Stimulated activated CD4-positive, alpha-beta T cell treated with anti-CD3 and anti-CD28 coated beads, TNF-alpha, amount 100 ng/mL, for 48 hours (primary cell): ENCODE measurements around the gene DNASE1L3.

Experiments
- DNase-seq, 3 donors: peaks; one replicate each; pipeline ENCODE4 v3.0.0-alpha.2; 2020; ENCODE audit warnings: low read depth in 3 of 3

The DNASE1L3 gene

GRCh38 chr3:58178528-58179234, 32.1 kb downstream of the DNASE1L3 start:
- DNase-seq = no peak

DNA sequence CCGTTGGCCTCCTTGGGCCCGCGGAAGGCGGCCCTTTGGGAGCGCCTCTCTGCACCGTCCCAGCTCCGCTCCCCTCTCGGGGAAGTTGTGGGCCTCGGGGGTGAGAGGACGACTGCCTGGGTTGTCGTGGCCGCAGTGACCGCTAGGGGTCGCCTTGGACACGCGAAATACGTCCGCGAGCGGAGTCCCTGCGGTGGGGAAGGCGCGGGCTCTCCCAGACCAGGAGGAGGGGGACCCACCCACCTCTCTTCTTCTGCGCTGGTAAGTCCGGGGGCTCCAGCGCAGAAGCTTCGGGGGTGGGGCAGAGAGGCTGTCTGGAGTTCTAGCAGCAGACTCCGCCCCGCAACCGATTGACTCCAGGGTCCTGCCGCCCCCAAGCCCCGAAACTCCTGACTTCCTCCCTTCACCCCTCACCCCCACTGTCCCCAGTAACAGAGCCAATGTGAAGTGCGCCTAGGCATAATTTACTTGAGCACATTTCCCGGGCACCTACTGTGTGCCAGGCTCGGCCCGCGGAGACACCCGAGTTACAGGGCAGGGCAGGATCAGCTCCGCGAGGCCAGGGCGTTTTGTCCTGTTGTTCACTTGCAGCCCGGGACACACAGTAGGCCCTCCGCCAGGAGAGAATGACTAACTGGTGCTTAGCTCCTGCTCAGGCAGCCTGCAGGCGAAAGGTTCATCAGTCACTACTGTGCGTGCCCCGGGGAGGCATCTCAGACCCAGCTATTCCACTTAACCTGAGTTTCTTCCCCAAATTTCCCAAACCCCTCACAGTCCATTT, 32.8 kb downstream of the DNASE1L3 start:
- peak; percentile 82 to 92 (median 89) for DNase-seq

GRCh38 chr3:58176827-58177489, 33.8 kb downstream of the DNASE1L3 start:
- no peak for DNase-seq

GRCh38 chr3:58176185-58176530, 34.6 kb downstream of the DNASE1L3 start:
- DNase-seq = no peak

DNA sequence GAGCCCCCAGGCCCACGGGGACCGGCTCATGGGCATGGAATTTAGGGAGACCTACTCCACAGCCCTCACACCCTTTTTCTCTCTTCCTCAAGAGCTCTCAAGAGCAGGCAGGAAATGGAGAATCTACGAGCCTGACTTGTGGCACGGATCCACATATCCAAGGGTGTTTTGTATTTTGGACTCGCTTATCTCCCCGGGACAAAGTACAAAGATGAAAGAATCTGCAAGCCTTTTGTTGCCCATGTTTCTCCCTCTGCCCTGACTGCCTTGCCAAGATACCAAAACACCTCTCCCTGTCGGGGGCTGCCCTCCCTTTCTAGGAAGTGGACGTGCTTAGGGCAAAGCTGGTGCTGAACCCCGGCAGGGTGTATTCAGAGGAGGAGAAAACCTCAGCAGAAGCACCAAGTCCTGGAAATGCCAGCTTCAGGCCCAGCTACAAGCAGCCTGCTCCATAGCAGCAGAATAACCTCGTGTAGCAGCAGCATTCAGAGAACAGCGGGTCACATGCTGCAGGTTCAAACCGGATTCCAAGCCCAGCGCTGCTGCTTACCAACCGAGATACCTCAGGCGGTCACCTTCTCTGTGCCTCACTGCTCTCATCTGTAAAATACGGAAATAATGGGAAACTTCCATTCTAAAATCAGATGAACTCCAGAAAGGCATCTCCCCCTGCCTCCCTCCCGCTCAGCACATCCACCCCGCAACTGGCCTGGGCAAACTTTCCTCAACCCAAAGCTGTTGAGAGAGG, 35.2 kb downstream of the DNASE1L3 start:
- no peak for DNase-seq

DNA sequence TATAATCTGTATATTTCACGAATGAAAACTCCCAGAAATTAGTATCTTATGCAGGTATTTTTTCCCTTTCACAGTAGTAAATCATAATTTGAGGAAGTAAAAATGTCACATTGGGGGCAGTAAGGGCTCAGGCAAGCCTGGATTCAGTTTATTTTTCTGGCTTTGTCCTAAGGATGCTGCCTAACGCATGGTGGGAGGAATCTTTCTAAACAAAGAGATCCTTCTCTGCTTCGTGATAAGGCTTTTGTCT, 35.7 kb downstream of the DNASE1L3 start:
- DNase-seq = no peak

GRCh38 chr3:58173669-58174398, 36.9 kb downstream of the DNASE1L3 start:
- no peak for DNase-seq

GRCh38 chr3:58173029-58173668, 37.6 kb downstream of the DNASE1L3 start:
- DNase-seq = no peak

DNA sequence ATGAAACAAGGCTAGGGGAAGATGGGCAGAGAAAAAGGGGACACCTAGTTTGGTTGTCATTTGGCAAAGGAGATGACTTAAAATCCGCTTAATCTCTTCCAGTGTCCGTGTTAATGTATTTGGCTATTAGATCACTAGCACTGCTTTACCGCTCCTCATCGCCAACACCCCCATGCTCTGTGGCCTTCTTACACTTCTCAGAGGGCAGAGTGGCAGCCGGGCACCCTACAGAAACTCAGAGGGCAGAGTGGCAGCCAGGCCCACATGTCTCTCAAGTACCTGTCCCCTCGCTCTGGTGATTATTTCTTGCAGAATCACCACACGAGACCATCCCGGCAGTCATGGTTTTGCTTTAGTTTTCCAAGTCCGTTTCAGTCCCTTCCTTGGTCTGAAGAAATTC, 39.6 kb downstream of the DNASE1L3 start:
- no peak for DNase-seq

DNA sequence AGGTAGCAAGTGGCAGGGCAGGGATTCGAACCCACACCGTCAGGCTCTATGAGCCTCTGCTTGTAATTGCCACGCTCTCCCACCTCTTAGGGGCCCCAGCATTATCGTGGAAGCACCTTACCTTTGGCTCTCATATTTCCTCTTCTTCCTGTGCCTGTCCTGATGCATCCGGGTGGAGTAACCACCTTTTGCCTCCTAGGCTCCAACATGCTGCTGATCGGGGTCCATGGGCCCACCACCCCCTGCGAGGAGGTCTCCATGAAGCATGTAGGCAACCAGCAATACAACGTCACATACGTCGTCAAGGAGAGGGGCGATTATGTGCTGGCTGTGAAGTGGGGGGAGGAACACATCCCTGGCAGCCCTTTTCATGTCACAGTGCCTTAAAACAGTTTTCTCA, 40.4 kb downstream of the DNASE1L3 start:
- DNase-seq = no peak

- DNase-seq = no peak
Measured at GRCh38 chr3:58169371-58169770, 41.4 kb downstream of the DNASE1L3 start.

- no peak for DNase-seq
Measured at GRCh38 chr3:58168498-58168897, 42.3 kb downstream of the DNASE1L3 start.

- DNase-seq = peak; percentile 47 to 53 (median 51)
Measured at GRCh38 chr3:58167431-58168351, 43.1 kb downstream of the DNASE1L3 start.

DNA sequence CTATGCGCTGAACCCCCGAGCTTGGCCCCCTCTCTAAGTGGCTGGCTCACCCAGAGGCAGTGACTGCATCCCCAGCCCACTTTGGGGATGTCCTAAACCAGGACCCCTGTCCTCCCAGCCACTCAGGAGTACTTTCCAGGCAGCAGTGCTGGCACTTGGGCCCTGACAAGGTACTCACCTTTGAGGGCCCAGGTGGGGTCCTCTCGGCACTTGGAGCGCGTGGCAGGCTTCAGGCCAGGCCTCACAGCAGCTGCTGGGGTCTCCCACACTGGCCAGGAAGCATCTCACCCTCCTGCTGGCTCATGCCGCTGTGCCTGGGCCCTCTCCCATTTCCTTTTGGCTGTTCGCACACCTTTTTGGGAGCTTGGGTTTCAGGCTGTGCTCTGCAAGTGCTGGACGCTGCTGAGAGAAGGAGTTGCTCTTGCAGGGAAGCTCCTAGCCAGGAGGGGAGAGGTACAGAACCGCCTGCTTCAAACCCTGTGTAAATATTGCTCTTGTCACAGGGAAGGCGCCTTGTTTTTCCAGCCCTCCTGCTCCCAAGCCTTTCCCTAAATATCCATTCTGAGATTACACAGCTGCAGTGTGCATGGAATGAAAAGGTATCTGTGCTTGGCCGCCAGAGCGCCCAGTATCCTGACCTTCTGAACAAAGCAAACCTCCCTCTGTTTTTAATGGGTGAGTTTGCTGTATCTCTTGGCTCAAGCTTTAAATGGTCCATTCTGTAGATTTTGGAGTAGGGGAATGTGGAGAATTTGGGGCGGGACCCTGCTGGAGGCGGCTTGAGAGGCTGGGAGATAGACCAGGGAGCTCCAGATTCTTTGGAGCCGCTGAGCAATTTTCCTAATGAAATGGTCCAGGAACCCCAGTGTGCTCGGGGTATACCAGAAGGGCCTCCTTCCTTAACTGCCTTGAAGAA, 45.6 kb downstream of the DNASE1L3 start:
- DNase-seq = no peak

- no peak for DNase-seq
Measured at GRCh38 chr3:58164199-58164879, 46.4 kb downstream of the DNASE1L3 start.

GRCh38 chr3:58163234-58163633, 47.5 kb downstream of the DNASE1L3 start:
- DNase-seq = no peak

GRCh38 chr3:58161435-58162398, 49.1 kb downstream of the DNASE1L3 start:
- DNase-seq = no peak
